ENCODE measurements around the gene CREB5.

CREB5 gene

GRCh38 chr7:28465697-28466096 lies 53.4 kb downstream of the CREB5 start:
- DNase-seq (no peak), ATAC-seq (ENCODE audit: insufficient read depth, low read depth) (no peak)
- H3K9ac ChIP-seq (ENCODE audit: low read depth, low read length) = no peak overlapping the region
- no peak overlapping the region for H3K27ac ChIP-seq (ENCODE audit: low read length)
- no peaks in the 10 kb centered on the region for H3K79me2 ChIP-seq (ENCODE audit: insufficient read depth, low read length)
- no peak overlapping the region for H3K4me3 ChIP-seq (ENCODE audit: low read depth in 1 of 2, low read length in 2 of 2)
- no peaks in the 10 kb centered on the region for H3K36me3 ChIP-seq (ENCODE audit: insufficient read depth, low read length)
- H2AFZ ChIP-seq (ENCODE audit: low read depth, low read length) = no peak overlapping the region
- H3K9me3 ChIP-seq (ENCODE audit: insufficient read depth, low read length, severe bottlenecking) = no peaks in the 10 kb centered on the region
- H3K4me1 ChIP-seq (ENCODE audit: insufficient read depth, low read length) = no peaks in the 10 kb centered on the region
- no peaks in the 10 kb centered on the region for H4K20me1 ChIP-seq (ENCODE audit: insufficient read depth, low read length)
- TF ChIP-seq CTCF (IDR thresholded peaks at IDR 0.05; ENCODE audit: borderline replicate concordance, extremely low read depth, low read length, poor library complexity, severe bottlenecking) (no peak), EZH2 (IDR thresholded peaks at IDR 0.05; ENCODE audit: borderline replicate concordance, low read depth, low read length, severe bottlenecking) (no peak)
- no peak overlapping the region for H3K4me2 ChIP-seq (ENCODE audit: insufficient read depth, low read length)
- H3K27me3 ChIP-seq (ENCODE audit: insufficient read depth, low read length, poor library complexity) = peaks cover 2% of the 10 kb centered on the region

GRCh38 chr7:28466341-28466740 lies 54.0 kb downstream of the CREB5 start:
- ATAC-seq (ENCODE audit: insufficient read depth, low read depth) (no peak), DNase-seq (no peak)
- Histone ChIP-seq H3K27ac (ENCODE audit: low read length) (no peak overlapping the region), H4K20me1 (ENCODE audit: insufficient read depth, low read length) (no peaks in the 10 kb centered on the region), H3K36me3 (ENCODE audit: insufficient read depth, low read length) (no peaks in the 10 kb centered on the region), H3K4me2 (ENCODE audit: insufficient read depth, low read length) (no peak overlapping the region), H3K9ac (ENCODE audit: low read depth, low read length) (no peak overlapping the region), H3K79me2 (ENCODE audit: insufficient read depth, low read length) (no peaks in the 10 kb centered on the region), H3K27me3 (ENCODE audit: insufficient read depth, low read length, poor library complexity) (peaks cover 2% of the 10 kb centered on the region), H3K9me3 (ENCODE audit: insufficient read depth, low read length, severe bottlenecking) (no peaks in the 10 kb centered on the region), H2AFZ (ENCODE audit: low read depth, low read length) (no peak overlapping the region), H3K4me3 (ENCODE audit: low read depth in 1 of 2, low read length in 2 of 2) (no peak overlapping the region), H3K4me1 (ENCODE audit: insufficient read depth, low read length) (no peaks in the 10 kb centered on the region)
- TF ChIP-seq CTCF (IDR thresholded peaks at IDR 0.05; ENCODE audit: borderline replicate concordance, extremely low read depth, low read length, poor library complexity, severe bottlenecking) (no peak), EZH2 (IDR thresholded peaks at IDR 0.05; ENCODE audit: borderline replicate concordance, low read depth, low read length, severe bottlenecking) (no peak)

DNA sequence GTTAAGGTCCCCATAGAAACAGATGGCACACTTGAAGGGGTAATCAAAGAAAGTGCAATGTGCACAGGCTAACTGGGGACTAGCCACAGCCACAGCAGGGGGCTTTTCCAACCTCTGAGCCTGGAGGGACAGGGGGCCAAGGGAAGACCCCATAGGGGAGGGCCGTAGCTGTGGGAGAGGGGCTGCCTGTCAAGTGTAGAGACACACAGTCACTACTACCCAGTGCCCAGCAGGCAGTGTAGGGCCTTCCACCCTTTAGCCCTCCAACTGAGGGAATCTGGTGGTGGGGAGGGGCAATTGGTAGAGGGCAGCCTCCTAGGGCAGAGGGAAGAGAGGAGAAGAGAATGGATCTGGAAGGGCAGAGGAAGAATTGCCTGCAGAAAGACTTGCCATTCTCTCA lies 54.6 kb downstream of the CREB5 start:
- Histone ChIP-seq H3K4me2 (ENCODE audit: insufficient read depth, low read length) (no peak overlapping the region), H3K4me3 (ENCODE audit: low read depth in 1 of 2, low read length in 2 of 2) (no peak overlapping the region), H2AFZ (ENCODE audit: low read depth, low read length) (no peak overlapping the region), H3K4me1 (ENCODE audit: insufficient read depth, low read length) (no peaks in the 10 kb centered on the region), H3K36me3 (ENCODE audit: insufficient read depth, low read length) (no peaks in the 10 kb centered on the region), H3K9ac (ENCODE audit: low read depth, low read length) (no peak overlapping the region), H3K9me3 (ENCODE audit: insufficient read depth, low read length, severe bottlenecking) (no peaks in the 10 kb centered on the region), H3K27ac (ENCODE audit: low read length) (no peak overlapping the region), H3K27me3 (ENCODE audit: insufficient read depth, low read length, poor library complexity) (peaks cover 2% of the 10 kb centered on the region), H4K20me1 (ENCODE audit: insufficient read depth, low read length) (no peaks in the 10 kb centered on the region), H3K79me2 (ENCODE audit: insufficient read depth, low read length) (no peaks in the 10 kb centered on the region)
- no peak for ATAC-seq (ENCODE audit: insufficient read depth, low read depth)
- DNase-seq = no peak
- no peak for TF ChIP-seq CTCF (IDR thresholded peaks at IDR 0.05; ENCODE audit: borderline replicate concordance, extremely low read depth, low read length, poor library complexity, severe bottlenecking)
- TF ChIP-seq EZH2 (IDR thresholded peaks at IDR 0.05; ENCODE audit: borderline replicate concordance, low read depth, low read length, severe bottlenecking) = no peak

- Histone ChIP-seq H3K27me3 (ENCODE audit: insufficient read depth, low read length, poor library complexity) (peaks cover 5% of the 10 kb centered on the region), H3K4me3 (ENCODE audit: low read depth in 1 of 2, low read length in 2 of 2) (no peak overlapping the region), H4K20me1 (ENCODE audit: insufficient read depth, low read length) (no peaks in the 10 kb centered on the region), H3K79me2 (ENCODE audit: insufficient read depth, low read length) (no peaks in the 10 kb centered on the region), H3K27ac (ENCODE audit: low read length) (no peak overlapping the region), H3K9me3 (ENCODE audit: insufficient read depth, low read length, severe bottlenecking) (no peaks in the 10 kb centered on the region), H3K9ac (ENCODE audit: low read depth, low read length) (no peak overlapping the region), H2AFZ (ENCODE audit: low read depth, low read length) (no peak overlapping the region), H3K36me3 (ENCODE audit: insufficient read depth, low read length) (no peaks in the 10 kb centered on the region), H3K4me1 (ENCODE audit: insufficient read depth, low read length) (no peaks in the 10 kb centered on the region), H3K4me2 (ENCODE audit: insufficient read depth, low read length) (no peak overlapping the region)
- no peak for ATAC-seq (ENCODE audit: insufficient read depth, low read depth)
- DNase-seq = no peak
- TF ChIP-seq CTCF (IDR thresholded peaks at IDR 0.05; ENCODE audit: borderline replicate concordance, extremely low read depth, low read length, poor library complexity, severe bottlenecking) (no peak), EZH2 (IDR thresholded peaks at IDR 0.05; ENCODE audit: borderline replicate concordance, low read depth, low read length, severe bottlenecking) (no peak)
Measured at GRCh38 chr7:28469562-28469961, 57.2 kb downstream of the CREB5 start.

Data from DND-41 (cell line).